Left lobe of liver (tissue), 2 donors: ENCODE measurements around the gene PDE1A. TPM values are rescaled to one million over a fixed set of nuclear protein-coding genes. Genes with fewer than 3 reads are reported as not detected.

Experiments used
- ATAC-seq: fragments of 200-7000 bp; cut with Tn5 transposase; one replicate; pipeline ENCODE4 v1.9.1; 2020; ENCODE audit warnings: mild to moderate bottlenecking, moderate library complexity
- DNase-seq: peaks from one replicate; pipeline ENCODE4 v3.0.0-alpha.2; 2020; ENCODE audit warnings: low spot score
- total RNA-seq: library from RNA; stranded (reverse); gene quantifications from one replicate; pipeline ENCODE4 v1.2.1, GENCODE V29; 2021
- donor health status: DM: no; HTN: no; CAD: no; lungs with moderate emphysema.
- donor health status: DM: no; HTN: yes; CAD: no.

The PDE1A gene
- total RNA-seq: 1.1 TPM

DNA sequence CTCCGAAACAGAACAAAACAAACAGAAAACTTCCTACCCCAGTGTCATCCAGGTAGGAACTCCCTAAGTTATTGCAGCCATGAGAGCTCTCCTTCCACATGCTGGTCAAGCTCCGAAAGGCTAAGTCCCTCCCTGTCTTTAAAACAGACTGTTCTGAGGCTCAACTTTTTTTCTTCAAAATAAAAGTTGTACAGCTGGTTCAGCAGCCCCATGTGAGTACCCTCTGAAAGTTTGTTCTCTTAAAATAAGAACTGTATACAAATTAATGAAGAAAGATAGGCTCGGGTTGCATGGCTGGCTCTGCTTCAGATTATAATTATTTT, at the start of gene PDE1A:
TSS of gene PDE1A (minus strand) at position 119 of the 323 bp plus-strand sequence.
- no peak for DNase-seq
- ATAC-seq: no peak

DNA sequence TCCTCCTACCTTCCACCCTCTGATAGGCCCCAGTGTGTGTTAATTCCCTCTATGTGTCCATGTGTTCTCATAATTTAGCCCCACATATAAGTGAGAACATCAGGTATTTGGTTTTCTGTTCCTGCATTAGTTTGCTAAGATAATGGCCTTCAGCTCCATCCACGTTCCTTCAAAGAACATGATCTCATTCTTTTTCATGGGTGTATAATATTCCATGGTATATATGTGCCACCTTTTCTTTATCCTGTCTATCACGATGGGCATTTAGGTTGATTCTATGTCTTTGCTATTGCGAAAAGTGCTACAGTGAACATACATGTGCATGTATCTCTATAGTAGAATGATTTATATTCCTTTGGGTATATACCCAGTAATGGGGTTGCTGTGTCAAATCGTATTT, 46.8 kb upstream of the PDE1A start:
- DNase-seq: no peak
- ATAC-seq: no peak

DNA sequence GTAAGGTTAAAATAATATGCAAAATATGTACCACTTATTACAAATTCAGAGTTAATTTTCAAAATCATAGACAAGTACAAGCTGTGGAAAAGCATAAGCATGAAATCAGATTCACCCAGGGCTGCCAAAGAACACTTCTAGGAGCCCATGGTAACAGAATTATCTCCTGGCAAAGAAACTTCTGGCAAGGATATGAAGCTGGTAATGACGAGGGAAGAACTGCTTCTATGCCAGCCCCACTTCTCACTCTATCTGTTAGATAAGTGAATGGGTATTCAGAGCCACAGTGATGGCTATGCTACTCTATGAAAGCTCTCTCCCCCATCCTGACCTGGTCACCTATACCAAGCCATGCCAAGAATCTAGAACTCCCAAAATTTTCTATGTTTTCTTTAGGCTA, 36.9 kb upstream of the PDE1A start:
- ATAC-seq: no peak
- no peak for DNase-seq

DNA sequence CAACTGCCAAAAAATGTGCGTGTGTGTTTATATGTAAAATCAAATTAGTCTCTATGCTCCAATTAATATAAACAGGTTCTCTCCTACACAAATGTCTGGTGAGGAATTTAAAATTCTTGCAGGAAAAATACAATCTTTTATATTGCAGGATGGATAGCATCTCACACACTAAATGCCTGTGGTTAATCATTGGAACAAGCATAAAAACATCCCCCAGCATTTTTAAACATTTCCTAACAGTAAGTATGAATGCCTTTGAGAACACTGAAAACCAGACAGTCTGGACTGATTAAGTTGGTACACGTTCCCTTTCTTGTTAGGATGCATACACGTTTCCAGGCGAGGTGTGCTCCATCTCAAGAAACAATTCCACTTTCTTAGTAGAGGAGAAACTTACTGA, 29.9 kb upstream of the PDE1A start:
- DNase-seq: no peak

DNA sequence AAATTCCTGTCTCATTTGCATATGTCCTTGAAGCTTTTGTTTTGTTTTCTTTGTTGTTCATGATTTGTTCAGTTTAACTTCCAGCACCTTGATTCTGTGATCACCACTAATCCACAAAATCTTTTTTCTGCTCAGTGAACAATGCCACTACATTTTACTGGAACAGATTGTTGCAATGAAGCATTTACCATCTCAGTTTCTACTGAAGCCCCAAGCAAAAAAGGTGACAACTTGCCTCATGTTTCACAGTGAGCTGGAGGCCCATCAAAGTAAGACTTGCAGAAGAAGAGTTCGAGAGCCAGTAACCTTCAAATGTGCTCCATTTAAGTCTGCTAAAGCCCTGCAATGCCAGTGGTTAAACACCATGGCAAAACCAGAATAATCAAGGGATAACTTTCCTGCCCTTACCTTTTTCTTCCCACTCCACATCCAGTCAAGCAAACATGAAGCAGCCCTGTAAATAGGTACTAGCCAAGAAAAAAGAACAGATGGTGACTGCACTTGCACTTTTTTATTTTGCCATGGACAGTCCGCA, 25.7 kb upstream of the PDE1A start:
- no peak for ATAC-seq
- DNase-seq: no peak

More for the DNA sequence above, 29.9 kb upstream of the PDE1A start:
- no peak for ATAC-seq

DNA sequence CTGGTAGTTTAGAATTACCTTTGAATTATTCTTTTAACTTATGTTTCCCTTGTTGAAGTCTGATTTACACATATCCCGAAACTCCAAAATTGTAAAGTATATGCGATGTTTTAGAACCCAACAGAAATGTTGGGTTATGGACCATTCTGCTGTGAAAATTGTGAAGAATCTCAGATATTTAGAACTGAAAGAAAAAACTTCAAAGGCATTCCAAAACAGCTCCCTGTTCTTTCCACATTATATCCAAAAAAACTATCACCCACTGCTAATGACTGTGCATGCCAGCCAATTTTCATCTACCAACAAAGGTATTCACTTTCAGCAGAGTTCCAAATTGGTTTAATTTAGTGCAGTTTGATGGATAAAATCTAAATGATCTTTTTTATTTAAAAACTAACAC, 21.5 kb upstream of the PDE1A start:
- ATAC-seq (no peak), DNase-seq (no peak)

DNA sequence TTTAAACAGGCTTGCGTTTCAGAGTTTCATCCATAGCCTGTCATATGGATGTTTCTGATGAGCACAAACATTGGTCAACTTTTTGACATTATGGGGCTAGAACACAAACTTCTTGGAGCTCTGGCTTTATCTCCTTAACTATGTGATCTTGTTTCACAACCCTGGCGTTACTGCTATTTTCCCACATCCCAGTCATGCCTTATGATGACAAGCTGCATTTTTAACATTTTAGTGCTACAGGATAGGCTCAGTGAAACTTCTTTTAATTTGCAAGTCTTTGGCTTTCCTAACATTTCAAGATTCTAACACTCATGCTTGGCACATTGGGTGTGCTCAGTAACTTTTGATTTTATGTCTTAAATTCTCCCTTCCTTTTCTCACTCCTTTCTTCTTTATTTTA, 21.0 kb upstream of the PDE1A start:
- DNase-seq: no peak
- no peak for ATAC-seq

DNA sequence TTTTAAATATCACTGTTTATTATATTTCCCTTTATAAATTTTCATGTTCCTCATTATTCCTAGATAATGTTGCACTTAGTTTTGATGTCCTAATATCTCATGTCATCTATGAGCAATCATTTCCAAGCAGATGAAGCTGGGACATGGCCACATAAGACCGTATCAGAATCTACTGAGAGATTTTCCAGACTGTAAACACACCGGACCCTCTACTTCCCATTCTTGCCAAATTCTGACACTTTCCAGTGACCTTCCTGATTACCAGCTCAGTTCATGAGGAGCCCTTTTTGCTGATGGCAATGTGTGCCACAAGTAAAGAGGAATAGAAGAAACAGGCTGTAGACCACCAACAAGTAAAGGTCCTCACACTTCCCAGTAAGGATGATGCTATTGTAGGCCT, 20.3 kb upstream of the PDE1A start:
- DNase-seq (no peak), ATAC-seq (no peak)

DNA sequence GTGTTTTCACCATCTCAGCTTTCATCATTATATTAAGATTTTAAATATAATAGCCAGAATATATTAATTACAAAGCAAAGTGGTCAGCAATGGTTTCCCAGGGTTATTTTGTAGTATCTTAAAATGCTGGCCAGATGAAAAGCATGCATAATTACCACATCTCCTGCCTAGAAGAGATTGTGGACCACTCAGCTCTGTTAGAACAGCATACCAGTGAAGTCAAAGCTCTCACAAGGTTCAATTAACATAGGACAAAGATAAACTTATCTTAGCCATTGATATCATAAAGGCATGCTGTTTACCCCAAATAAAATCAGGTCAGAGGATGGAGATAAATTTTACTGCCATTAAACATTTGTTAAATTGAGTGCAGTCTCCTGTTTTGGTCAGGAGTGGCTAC, 19.3 kb upstream of the PDE1A start:
- DNase-seq: no peak
- ATAC-seq: no peak

DNA sequence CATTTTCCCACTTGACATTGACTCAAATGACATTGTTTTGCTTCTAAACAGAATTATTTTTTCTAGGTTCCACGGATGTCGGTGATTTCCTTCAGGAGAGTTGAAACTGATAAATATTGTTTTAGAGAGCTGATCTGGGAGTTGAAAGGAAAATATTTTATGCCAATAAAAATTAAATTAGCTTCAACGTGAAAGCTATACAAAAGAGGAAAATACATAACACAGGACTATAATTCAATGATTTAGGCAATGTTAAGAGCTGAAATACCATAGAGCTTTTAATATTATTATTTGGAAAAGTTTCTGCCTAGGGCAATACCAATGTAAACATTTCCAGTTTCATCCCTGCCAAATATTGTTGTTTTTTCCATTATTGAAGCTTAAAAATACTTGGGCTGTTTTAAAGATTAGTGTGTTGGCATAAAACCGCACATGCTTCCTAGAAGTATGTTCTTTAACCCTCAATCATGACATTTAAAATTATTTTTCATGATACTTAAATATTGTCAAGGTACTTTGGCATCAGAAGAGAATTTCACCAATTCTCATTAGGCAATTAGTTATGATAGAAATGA, 18.6 kb upstream of the PDE1A start:
- ATAC-seq: no peak
- no peak for DNase-seq

DNA sequence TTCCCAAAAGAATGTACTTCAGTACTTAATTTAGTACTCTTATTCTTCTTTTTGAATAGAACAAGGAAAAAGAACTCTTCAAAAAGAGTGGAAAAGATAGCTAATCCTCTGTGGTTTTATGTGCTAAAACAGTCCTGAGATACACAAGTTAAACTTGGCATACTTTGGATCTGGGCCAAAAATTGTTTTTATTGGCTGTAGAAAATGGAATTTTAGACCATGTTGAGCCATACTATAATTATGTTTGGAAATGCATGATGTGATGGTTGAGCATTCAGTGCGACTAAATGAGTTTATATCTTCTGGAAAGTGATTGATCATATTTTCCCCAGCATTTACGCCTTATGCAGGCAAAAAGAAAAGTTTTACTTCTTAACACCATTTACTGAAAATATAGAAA, 18.0 kb upstream of the PDE1A start:
- ATAC-seq: no peak
- DNase-seq: no peak

DNA sequence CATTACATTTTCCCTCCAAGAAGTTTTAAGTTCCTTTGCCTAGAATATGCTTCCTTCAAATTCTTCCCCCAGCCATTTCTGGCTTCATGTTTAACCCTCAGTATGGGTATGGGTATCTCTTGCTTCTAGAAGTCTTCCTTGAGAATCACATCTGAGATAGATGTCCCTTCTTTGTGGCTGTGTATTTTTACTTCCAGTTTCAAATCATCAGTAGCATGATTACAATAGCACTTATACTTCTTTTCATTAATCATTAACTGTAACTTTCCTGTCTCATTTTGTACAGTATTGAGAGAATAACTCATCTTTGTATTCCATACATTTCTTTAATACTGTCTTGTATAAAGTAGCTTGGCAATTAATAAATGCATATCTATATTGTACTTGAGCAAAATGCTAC, 17.3 kb upstream of the PDE1A start:
- no peak for ATAC-seq
- DNase-seq: no peak

DNA sequence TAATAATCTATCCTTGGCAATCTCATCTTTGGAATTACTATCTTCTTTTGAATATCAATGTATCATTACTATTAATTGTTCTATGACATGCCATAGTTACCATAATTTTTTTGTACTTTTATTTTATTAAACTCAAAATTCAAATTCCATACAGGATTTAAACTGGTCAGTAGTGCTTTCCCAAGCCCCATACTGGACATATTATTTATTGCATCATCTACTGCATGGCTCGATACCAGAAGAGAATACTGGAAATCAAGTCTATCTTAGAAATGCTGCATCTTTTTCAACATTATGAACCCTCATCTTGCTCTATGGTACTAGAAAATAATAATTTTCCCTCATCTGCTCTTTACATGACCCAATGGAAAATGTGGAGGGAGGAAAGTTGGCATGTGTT, 9.4 kb upstream of the PDE1A start:
- ATAC-seq (no peak), DNase-seq (no peak)

DNA sequence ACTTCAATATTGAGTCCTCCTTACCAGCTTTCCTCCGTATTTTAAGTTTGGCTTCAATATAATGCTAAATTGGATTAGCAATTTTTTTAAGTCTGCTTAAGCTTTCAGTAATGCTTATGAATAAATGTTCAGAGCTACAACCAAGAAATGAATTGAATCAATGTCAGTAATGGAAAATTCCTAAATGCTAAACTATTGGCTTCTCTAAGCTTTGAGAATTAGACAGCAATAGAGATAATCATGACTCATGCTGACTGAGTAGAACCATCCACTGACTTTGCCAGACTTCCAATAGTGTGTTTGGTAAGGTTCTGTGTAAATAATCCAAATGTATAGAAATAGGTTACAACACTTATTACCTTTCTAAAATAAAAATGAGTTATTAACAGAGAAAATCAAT, 8.9 kb upstream of the PDE1A start:
- ATAC-seq: no peak
- DNase-seq: no peak

DNA sequence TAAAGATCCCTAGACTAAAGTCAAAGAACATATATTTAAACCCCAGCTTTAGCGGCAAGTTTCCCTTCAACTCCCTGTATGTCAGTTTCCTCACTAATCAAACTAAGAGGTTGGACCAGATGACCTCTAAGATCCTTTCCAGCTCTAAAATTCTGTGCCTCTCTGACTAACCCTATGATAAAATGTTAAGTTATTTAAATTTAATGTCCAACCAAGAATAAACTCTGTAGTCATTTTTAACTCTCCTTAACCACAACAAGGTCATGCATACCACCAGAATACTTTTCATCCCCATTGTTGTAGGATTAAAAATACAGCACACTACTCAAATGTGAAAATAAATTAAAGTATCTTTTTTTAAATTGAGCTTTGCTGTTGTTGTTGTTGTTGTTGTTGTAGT, 5.2 kb upstream of the PDE1A start:
- no peak for ATAC-seq
- no peak for DNase-seq

DNA sequence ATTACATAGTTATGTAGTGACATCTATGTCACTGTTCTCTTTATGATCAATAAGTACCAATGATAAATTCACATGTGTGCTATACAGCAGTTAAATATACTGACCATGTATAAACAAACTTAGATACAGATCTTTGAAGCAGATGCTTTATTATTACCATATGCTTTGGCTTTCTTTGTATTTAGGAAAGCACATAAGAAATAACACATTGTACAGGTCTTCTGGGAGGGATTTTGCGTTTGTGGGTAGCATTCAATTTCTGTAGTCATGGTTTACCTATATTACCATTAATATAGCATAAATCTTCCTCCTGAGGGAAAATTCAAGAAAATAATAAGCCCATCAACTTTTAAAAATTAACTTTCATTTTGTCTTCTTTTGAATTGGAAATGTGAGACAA, 1.6 kb upstream of the PDE1A start:
- no peak for DNase-seq
- ATAC-seq: no peak

DNA sequence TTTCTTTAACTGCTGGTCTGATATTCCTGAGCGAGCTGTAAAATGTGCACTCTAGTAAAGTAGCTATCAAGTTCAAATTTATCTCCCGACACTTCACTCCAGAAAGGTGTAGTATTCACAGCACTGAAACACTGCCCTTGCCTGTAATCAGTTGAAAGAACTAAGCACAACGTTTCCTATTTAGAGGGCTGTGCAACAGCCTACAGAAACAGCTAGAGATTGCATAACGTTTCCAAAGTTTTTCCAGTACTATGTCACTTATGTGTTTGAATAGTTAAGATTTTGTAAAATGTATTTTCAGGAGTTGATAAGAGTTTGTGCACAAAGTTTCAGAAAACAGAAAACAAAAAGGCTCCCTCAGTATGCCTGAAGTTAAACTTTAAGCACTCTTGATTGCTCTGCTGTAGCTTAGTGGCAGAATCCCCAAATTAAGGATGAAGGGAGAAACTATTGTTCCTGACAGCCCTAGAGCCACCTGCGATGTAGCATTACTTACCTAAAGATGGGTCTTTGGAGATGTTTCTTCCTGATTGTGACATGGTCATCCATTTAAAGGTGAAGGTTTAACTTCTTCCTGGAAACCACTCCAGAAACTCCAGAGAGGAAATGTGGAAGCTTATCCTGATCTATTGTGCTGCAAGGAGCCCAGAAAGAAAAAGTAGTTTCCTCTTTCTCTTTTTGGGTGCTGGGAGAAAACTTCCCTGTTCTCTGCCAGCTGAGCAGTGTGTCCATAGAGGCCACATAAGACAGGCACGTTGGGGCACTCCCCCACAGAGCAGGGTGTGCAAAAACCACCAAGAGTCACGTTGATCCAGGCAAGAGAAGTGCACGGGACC, 536 bp downstream of the PDE1A start:
- DNase-seq: no peak
- ATAC-seq: no peak

DNA sequence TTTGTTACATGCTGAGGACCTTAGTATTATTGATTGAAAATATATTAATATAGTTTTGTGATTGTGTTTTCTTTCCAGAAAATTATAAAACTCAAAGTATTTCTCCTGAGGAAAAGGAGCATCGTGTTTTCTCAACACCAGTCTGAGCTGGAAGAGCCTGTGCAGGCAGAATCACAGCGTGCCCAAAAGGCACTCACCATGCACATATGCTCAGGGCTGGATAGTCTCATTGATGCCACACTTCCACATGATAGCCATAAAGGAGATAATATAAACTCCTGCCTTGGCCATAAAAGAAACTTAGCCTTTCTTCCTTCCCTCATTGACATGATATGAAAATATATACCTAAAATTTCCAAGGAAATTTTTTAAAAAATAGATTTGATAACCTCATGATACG, 4.0 kb downstream of the PDE1A start:
- no peak for DNase-seq
- ATAC-seq: no peak

DNA sequence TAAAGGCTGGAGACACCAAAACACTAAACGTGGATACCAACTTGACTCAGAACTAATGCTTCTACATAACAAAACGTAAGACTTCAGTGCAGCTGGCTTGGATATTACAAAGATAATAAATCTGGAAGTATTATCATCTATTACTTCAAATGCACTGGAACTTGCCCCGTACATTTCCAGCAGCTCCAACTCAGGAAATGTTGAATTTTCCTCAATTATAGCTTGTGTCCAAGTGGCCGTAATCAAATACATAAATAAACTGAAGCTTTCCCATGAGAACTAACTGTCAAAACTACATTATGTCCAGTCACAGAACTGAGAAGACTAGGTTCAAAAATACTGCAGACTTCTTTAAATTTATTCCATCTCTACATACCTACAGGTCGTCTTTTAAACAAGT, 6.2 kb downstream of the PDE1A start:
- DNase-seq: no peak

DNA sequence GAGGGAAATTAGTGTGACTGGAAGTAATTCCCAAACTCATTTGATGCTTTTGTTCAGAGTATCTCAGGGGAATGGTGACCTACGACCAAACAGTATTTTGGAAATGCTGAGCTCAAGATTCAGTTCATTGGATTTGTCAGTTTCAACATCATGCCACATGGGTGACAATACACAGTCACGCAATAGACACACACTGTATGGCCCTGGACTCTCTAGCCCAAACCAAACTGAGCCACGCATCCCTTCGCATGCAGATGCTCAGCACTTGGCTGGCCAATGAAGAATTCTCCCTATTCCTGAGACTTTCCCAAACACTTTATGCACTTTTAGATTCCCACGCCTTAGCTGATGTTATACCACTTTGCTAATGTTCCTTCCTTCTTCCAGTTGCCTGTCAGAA, 10.0 kb downstream of the PDE1A start:
- no peak for DNase-seq
- no peak for ATAC-seq

More for the DNA sequence above, 6.2 kb downstream of the PDE1A start:
- no peak for ATAC-seq

DNA sequence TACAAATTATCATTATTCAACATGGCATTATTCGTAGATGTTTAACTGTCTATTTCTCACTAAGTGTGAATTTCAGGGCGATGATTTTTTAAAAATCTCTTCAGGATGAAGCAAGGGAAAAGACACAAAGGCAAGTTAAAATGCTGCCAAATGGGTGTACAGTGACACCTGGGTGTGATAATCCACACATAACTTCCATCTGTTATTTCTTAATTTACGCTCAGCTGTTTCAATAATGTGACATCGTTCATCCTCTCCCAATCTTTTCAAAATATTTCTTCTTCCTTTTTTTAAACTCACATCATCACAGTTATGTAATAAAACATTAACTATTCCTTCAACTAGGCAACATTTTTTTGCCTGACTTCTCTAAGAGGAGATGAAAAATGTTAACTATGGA, 10.6 kb downstream of the PDE1A start:
- ATAC-seq: no peak
- DNase-seq: no peak

DNA sequence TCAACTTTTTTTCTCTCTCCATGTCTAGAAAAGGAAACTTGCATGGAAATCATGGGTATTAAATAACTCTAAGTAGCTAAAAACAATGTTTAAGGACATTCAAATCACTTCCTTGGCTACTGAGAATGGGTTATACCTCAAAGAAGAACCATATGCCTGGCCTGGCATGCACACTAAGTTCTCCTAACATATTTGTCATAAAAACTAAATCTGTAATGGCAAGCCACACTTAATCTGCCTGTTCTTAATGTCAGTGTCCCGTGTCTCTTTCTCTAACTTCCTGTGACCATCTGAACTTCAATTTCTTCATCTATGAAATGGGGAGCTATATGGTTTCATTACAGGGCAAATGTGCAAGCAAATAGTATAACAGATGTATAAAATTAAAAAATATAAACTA, 11.1 kb downstream of the PDE1A start:
- DNase-seq (no peak), ATAC-seq (no peak)

DNA sequence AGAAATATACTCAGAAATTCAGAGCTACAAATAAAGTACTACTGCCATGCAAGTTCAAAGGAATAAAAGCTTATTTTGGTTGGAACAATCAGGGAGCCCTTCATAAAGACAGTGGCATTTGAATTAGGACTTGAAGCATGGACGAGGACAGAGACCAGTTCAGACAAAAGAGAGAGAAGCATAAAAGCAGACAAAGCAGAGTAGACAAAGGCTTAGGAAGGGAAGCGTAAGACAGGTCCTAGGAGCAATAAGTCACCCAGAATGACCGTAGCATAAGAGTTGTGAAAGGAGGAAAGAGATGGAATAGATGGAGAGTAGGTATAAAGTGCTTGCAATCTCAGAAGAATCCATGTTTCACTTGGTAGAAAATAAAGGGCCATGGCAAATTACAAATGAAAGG, 14.0 kb downstream of the PDE1A start:
- DNase-seq: no peak
- no peak for ATAC-seq
